K562 (cell line): ENCODE results near the gene LRRC8E. TPM values are rescaled to one million over a fixed set of nuclear protein-coding genes. Genes with fewer than 3 reads are reported as not detected.
A peak's percentile ranks its signal among the peaks of the same experiment; 100 is the strongest.

Experiments used
- ATAC-seq: fragments of 200-7000 bp; cut with Tn5 transposase; 3 replicates; pipeline ENCODE4 v1.9.1; 2020; ENCODE audit warnings: moderate library complexity
- BruUV-seq: library from RNA; stranded (reverse); fragments of 400-500 nt; replicated peaks from 2 replicates; lab custom pipeline; 2021; lab: Mats Ljungman, UMichigan
- CTCF ChIA-PET: fragments of 300-600 bp; formaldehyde crosslinking; extraction: SDS; loops from one replicate; lab custom pipeline; 2021; ENCODE audit warnings: low intra/inter-chr PET ratio; lab: Yijun Ruan, JAX
- POLR2A ChIA-PET: fragments of 300-600, 350-650 bp; sonication (Branson Sonifier 250); formaldehyde crosslinking; extraction: SDS; loops from one replicate; lab custom pipeline; 2021; ENCODE audit warnings: antibody characterized with exemption, inconsistent platforms; lab: Yijun Ruan, JAX
- DNase-seq, 4 experiments: peaks; one replicate each; pipeline versions ENCODE4 v3.0.0 to v3.0.0-alpha.2; 2011 to 2018; ENCODE audit warnings: low spot score in 3 of 4, mixed read lengths in 3 of 4; ENCODE audit errors: extremely low read depth in 1 of 4
- FAIRE-seq: peaks from 2 replicates; lab custom pipeline; 2011; peaks lifted over from hg19 to GRCh38; lab: Jason Lieb, UNC
- H2AFZ ChIP-seq: 2 replicates; pipeline ENCODE4 v1.6.0; 2011; ENCODE audit warnings: low read depth, low read length, control low read depth, inconsistent platforms
- H3K27ac ChIP-seq: fragments of 200-600 bp; 3 replicates; pipeline ENCODE4 v1.8.0; 2011; ENCODE audit warnings: low read depth, mild to moderate bottlenecking, control low read depth, inconsistent platforms, low read length, moderate library complexity, mixed read lengths; ENCODE audit errors: extremely low read depth
- H3K27me3 ChIP-seq, 2 experiments: fragments of 300-600 bp in 1 of 2; 2 replicates in 1 of 2; 3 replicates in 1 of 2; pipeline versions ENCODE4 v1.6.0 to v1.8.0; 2011; ENCODE audit warnings: inconsistent platforms in 2 of 2, low read length in 2 of 2, mild to moderate bottlenecking in 1 of 2, mixed read lengths in 1 of 2, moderate library complexity in 1 of 2; ENCODE audit not compliant: control insufficient read depth in 2 of 2, insufficient read depth in 2 of 2
- H3K36me3 ChIP-seq: fragments of 300-600 bp; 3 replicates; pipeline ENCODE4 v1.8.0; 2011; ENCODE audit warnings: mild to moderate bottlenecking, low read length, inconsistent platforms; ENCODE audit not compliant: control insufficient read depth, insufficient read depth
- H3K4me1 ChIP-seq, 2 experiments: fragments of 200-600 bp in 1 of 2; replicated peaks in 1 of 2; 2 replicates in 1 of 2; 3 replicates in 1 of 2; pipeline versions ENCODE4 v1.5.1 to v1.8.0; 2011; ENCODE audit warnings: inconsistent platforms in 2 of 2, low read length in 2 of 2, mild to moderate bottlenecking in 1 of 2, mixed read lengths in 1 of 2, moderate library complexity in 1 of 2; ENCODE audit not compliant: control insufficient read depth in 2 of 2, insufficient read depth in 2 of 2
- H3K4me2 ChIP-seq: 2 replicates; pipeline ENCODE4 v1.6.1; 2011; ENCODE audit warnings: low read length, control low read depth, inconsistent platforms, mixed read lengths; ENCODE audit not compliant: insufficient read depth
- H3K4me3 ChIP-seq: fragments of 200-600 bp; sonication (generic), shearing (Covaris generic); 2 replicates; pipeline ENCODE4 v1.5.1; 2016; ENCODE audit warnings: control low read depth, inconsistent platforms
- H3K79me2 ChIP-seq: fragments of 200-600 bp; 3 replicates; pipeline ENCODE4 v1.8.0; 2011; ENCODE audit warnings: low read length, inconsistent platforms; ENCODE audit not compliant: control insufficient read depth, insufficient read depth
- H3K9ac ChIP-seq, 2 experiments: 2 replicates each; pipeline versions ENCODE4 v1.6.0 to v1.6.1; 2011; ENCODE audit warnings: low read depth in 2 of 2, low read length in 2 of 2, control low read depth in 1 of 2, inconsistent platforms in 1 of 2, mild to moderate bottlenecking in 1 of 2, mixed read lengths in 1 of 2; ENCODE audit not compliant: insufficient read depth in 1 of 2
- H3K9me1 ChIP-seq: one replicate; pipeline ENCODE4 v1.6.0; 2011; ENCODE audit warnings: inconsistent platforms, mild to moderate bottlenecking, low read length, moderate library complexity; ENCODE audit not compliant: control insufficient read depth, insufficient read depth
- H3K9me3 ChIP-seq: replicated peaks from 2 replicates; pipeline ENCODE4 v1.5.1; 2011; ENCODE audit warnings: low read depth, low read length, inconsistent platforms; ENCODE audit not compliant: control insufficient read depth, insufficient read depth
- H4K20me1 ChIP-seq: replicated peaks from 2 replicates; pipeline ENCODE4 v1.6.1; 2011; ENCODE audit warnings: low read length, inconsistent platforms, mixed read lengths; ENCODE audit not compliant: control insufficient read depth, insufficient read depth
- CC2D1A ChIP-seq: fragments of 450-650 bp; IDR thresholded peaks from 2 replicates; pipeline ENCODE4 v1.6.1; 2017; ENCODE audit warnings: mild to moderate bottlenecking
- MNT ChIP-seq, 2 experiments: fragments of 450-650 bp; conservative IDR thresholded peaks; 2 replicates each; pipeline ENCODE4 v1.6.1; 2017; ENCODE audit warnings: mild to moderate bottlenecking in 2 of 2, moderate library complexity in 2 of 2
- RBM17 ChIP-seq: fragments of 200-400 bp; formaldehyde crosslinking; IDR thresholded peaks from 2 replicates; pipeline ENCODE4 v1.6.1; 2017; ENCODE audit warnings: low read depth, mild to moderate bottlenecking, low read length, borderline replicate concordance
- ZBTB26 ChIP-seq: fragments of 450-650 bp; formaldehyde crosslinking; IDR thresholded peaks from 2 replicates; pipeline ENCODE4 v1.4.0; 2022; ENCODE audit warnings: missing genetic modification characterization
- ZBTB5 ChIP-seq: fragments of 450-650 bp; IDR thresholded peaks from 2 replicates; pipeline ENCODE4 v1.6.1; 2017; ENCODE audit warnings: antibody characterized with exemption
- ZNF140 ChIP-seq: fragments of 250-450 bp; sonication (Bioruptor Pico); IDR thresholded peaks from 2 replicates; pipeline ENCODE4 v1.8.0; 2021; ENCODE audit warnings: moderate library complexity, mild to moderate bottlenecking, inconsistent platforms
- ZNF282 ChIP-seq: sonication (generic); formaldehyde crosslinking; IDR thresholded peaks from 2 replicates; pipeline ENCODE4 v1.8.1; 2023; ENCODE audit warnings: missing genetic modification reagents
- WGBS: fragments of 100-300 bp; shearing (Covaris generic); methylation state at CpG from one replicate; pipeline ENCODE4 v1.1.6; 2016; ENCODE audit warnings: low coverage, mixed read lengths; ENCODE audit not compliant: insufficient coverage; ENCODE audit errors: missing lambda C conversion rate; 5-methylcytosine and 5-hydroxymethylcytosine counted together
- in situ Hi-C: fragments of 300-500 bp; cut with MboI; formaldehyde crosslinking; loops from 4 replicates; pipeline ENCODE4 v1.15.0; 2018; ENCODE audit warnings: inconsistent platforms, mixed read lengths
- intact Hi-C: fragments of 100-400 bp; cut with micrococcal nuclease; formaldehyde crosslinking; loops from 2 replicates; pipeline ENCODE4 v1.14.2; 2022
- polyA plus RNA-seq, 8 experiments: library from polyadenylated mRNA; depleted of rRNA in 4 of 8; stranded (reverse) in 5 of 8; unstranded in 3 of 8; fragments of >200 nt; fragmentation: Nextera tagmentation in 2 of 8; fragmentation: Illumina TruSeq in 1 of 8; extraction: Ambion mirVana in 2 of 8; extraction: Trizol in 1 of 8; gene quantifications; 2 replicates each; pipeline versions ENCODE4 v1.2.1 to v1.2.3, GENCODE V29; 2011 to 2014; ENCODE audit warnings: inconsistent platforms in 1 of 8, missing spikeins in 1 of 8
- total RNA-seq, 7 experiments: library from RNA; depleted of rRNA in 6 of 7; stranded (reverse); fragments of >200 nt in 6 of 7; fragmentation: Illumina TruSeq in 2 of 7; extraction: Trizol in 2 of 7; gene quantifications; 2 replicates each; pipeline versions ENCODE4 v1.2.1 to v1.2.3, GENCODE V29; 2011 to 2021; ENCODE audit warnings: low replicate concordance in 1 of 7

Gene LRRC8E
- total and polyA plus RNA-seq, 9 of the 15 experiments (the other 6 are each of a cell fraction or from before 2014, with no cell fraction given) = 0.08 to 5.7 (median 3.5) TPM; not detected in 1

GRCh38 chr19:7856679-7857663 lies 31.3 kb upstream of the LRRC8E start:
- 51% methylated on average over 29 of the region's 38 CpGs for WGBS
- Histone ChIP-seq H2AFZ (peak overlapping the region; percentile 63), H3K4me1 (peaks cover 22 to 78% of the 10 kb centered on the region in 2 experiments), H3K36me3 (no peaks in the 10 kb centered on the region), H4K20me1 (peaks cover 4% of the 10 kb centered on the region; the same call in 1 of the 2 replicates), H3K9me1 (peaks cover 6% of the 10 kb centered on the region), H3K27ac (peak overlapping the region; percentile 66; the same call in 1 of the 3 replicates), H3K9me3 (no peaks in the 10 kb centered on the region), H3K79me2 (no peaks in the 10 kb centered on the region), H3K4me3 (no peak overlapping the region), H3K27me3 (peaks cover 0 to 2% of the 10 kb centered on the region in 2 experiments; a peak in 1 of 5 replicates), H3K4me2 (no peak overlapping the region), H3K9ac (peak overlapping the region in 1 of 2 experiments; percentile 88; a peak in 2 of 4 replicates)
- ChIA-PET POLR2A (interaction anchor here (0.5 to 2.9 kb wide), 7 partner anchors 10 to 136 kb away, joined by 3 to 14 read pairs (median 3); partner anchors contain the start of gene MAP2K7), CTCF (no interaction called here)
- in situ Hi-C loops = no loop called here
- BruUV-seq = no TSS peak
- no peak for FAIRE-seq
- no peak for TF ChIP-seq ZBTB26
- TF ChIP-seq CC2D1A = peak; percentile 29; the same call in 1 of the 2 replicates
- TF ChIP-seq ZNF140 = no peak
- no peak for TF ChIP-seq RBM17
- no peak for TF ChIP-seq ZNF282 (CRISPR knock-in tag)
- no peak for TF ChIP-seq MNT (conservative IDR thresholded peaks at IDR 0.05)
- 0 out of 2 replicates have a peak, but pooled peaks have one; percentile 55 for TF ChIP-seq ZBTB5
- no peak for ATAC-seq
- intact Hi-C loops = no loop called here
- no peak for DNase-seq
